OCI-LY7 (cell line): ENCODE measurements around the gene FOXP1. TPM values are rescaled to one million over a fixed set of nuclear protein-coding genes. Genes with fewer than 3 reads are reported as not detected.

Experiments used
- BruUV-seq: library from RNA; stranded (reverse); fragments of 400-500 nt; replicated peaks from 2 replicates; lab custom pipeline; 2021; lab: Mats Ljungman, UMichigan
- CTCF ChIA-PET: fragments of 300-600 bp; sonication (Branson Sonifier 250); formaldehyde crosslinking; loops from one replicate; lab custom pipeline; 2022; ENCODE audit warnings: antibody characterized with exemption; ENCODE audit not compliant: unreplicated experiment; lab: Charles Lee
- POLR2A ChIA-PET: fragments of 300-600 bp; sonication (Branson Sonifier 250); formaldehyde crosslinking; loops from one replicate; lab custom pipeline; 2022; ENCODE audit warnings: antibody characterized with exemption; lab: Charles Lee
- DNase-seq: peaks from one replicate; pipeline ENCODE4 v3.0.0-alpha.2; 2015; ENCODE audit warnings: low spot score
- H2AFZ ChIP-seq: fragments of 200-600 bp; sonication (generic), shearing (Covaris generic); 2 replicates; pipeline ENCODE4 v1.6.1; 2014; ENCODE audit warnings: mild to moderate bottlenecking, antibody characterized with exemption, low read length, moderate library complexity
- H3K27ac ChIP-seq: fragments of 200-600 bp; sonication (generic); 2 replicates; pipeline ENCODE4 v1.5.1; 2014; ENCODE audit warnings: mixed run types, low read depth, mild to moderate bottlenecking, moderate library complexity, low read length, inconsistent platforms; ENCODE audit not compliant: poor library complexity, severe bottlenecking
- H3K36me3 ChIP-seq: fragments of 200-600 bp; sonication (generic); 2 replicates; pipeline ENCODE4 v1.6.1; 2014; ENCODE audit warnings: mild to moderate bottlenecking, antibody characterized with exemption, low read length, moderate library complexity, mixed read lengths; ENCODE audit not compliant: insufficient read depth
- H3K4me1 ChIP-seq: fragments of 200-600 bp; sonication (generic); 2 replicates; pipeline ENCODE4 v1.5.1; 2014; ENCODE audit warnings: mild to moderate bottlenecking, low read length; ENCODE audit not compliant: insufficient read depth, poor library complexity, severe bottlenecking
- H3K4me2 ChIP-seq: fragments of 200-600 bp; sonication (generic); 2 replicates; pipeline ENCODE4 v1.6.1; 2014; ENCODE audit warnings: mild to moderate bottlenecking, low read length
- H3K4me3 ChIP-seq: fragments of 200-600 bp; sonication (generic); 2 replicates; pipeline ENCODE4 v1.5.1; 2014; ENCODE audit warnings: mild to moderate bottlenecking, low read depth, low read length; ENCODE audit not compliant: poor library complexity, severe bottlenecking
- H3K79me2 ChIP-seq: fragments of 200-600 bp; sonication (generic); 2 replicates; pipeline ENCODE4 v1.6.1; 2016; ENCODE audit warnings: low read depth, mild to moderate bottlenecking, low read length, moderate library complexity, mixed read lengths; ENCODE audit not compliant: insufficient read depth
- H3K9me2 ChIP-seq: fragments of 200-600 bp; sonication (generic); 2 replicates; pipeline ENCODE4 v1.6.1; 2016; ENCODE audit warnings: mild to moderate bottlenecking, low read length, mixed read lengths; ENCODE audit not compliant: insufficient read depth
- H3K9me3 ChIP-seq: fragments of 200-600 bp; sonication (generic); 2 replicates; pipeline ENCODE4 v1.6.1; 2014; ENCODE audit warnings: mild to moderate bottlenecking, mixed run types, low read length, mixed read lengths
- H4K20me1 ChIP-seq: fragments of 200-600 bp; sonication (generic); 2 replicates; pipeline ENCODE4 v1.6.1; 2014; ENCODE audit warnings: mild to moderate bottlenecking, antibody characterized with exemption, low read length, moderate library complexity, mixed read lengths; ENCODE audit not compliant: insufficient read depth
- CTCF ChIP-seq: fragments of 200-600 bp; sonication (generic); conservative IDR thresholded peaks from 2 replicates; pipeline ENCODE4 v1.5.1; 2014; ENCODE audit warnings: mild to moderate bottlenecking, antibody characterized with exemption, low read length, moderate library complexity, mixed read lengths
- EZH2phosphoT487 ChIP-seq: fragments of 200-600 bp; sonication (generic); IDR thresholded peaks from 2 replicates; pipeline ENCODE4 v1.6.1; 2018; ENCODE audit warnings: low read depth, borderline replicate concordance, mild to moderate bottlenecking, mixed run types, antibody characterized with exemption, low read length, moderate library complexity, mixed read lengths
- intact Hi-C: fragments of 100-400 bp; cut with micrococcal nuclease; formaldehyde crosslinking; loops from one replicate; pipeline ENCODE4 v1.10.0; 2022; ENCODE audit not compliant: unreplicated experiment
- total RNA-seq, 2 experiments: library from RNA; depleted of rRNA in 1 of 2; stranded (reverse); fragments of >200 nt in 1 of 2; shearing (Covaris generic) in 1 of 2; gene quantifications; 2 replicates each; pipeline ENCODE4 v1.2.3, GENCODE V29; 2014 to 2022

Gene FOXP1
- total RNA-seq, 2 experiments from 2014 or later: 87.3 to 151 TPM

GRCh38 chr3:70982284-70982683 is 601.2 kb downstream of the FOXP1 start:
- H3K36me3 ChIP-seq: peaks cover 53% of the 10 kb centered on the region
- BruUV-seq: no TSS peak
- ChIA-PET CTCF (no interaction called here), POLR2A (no interaction called here)
- no peak overlapping the region for H3K4me3 ChIP-seq
- no peak overlapping the region for H3K4me2 ChIP-seq
- intact Hi-C loops: no loop called here
- no peak for TF ChIP-seq CTCF
- H2AFZ ChIP-seq: no peak overlapping the region
- no peaks in the 10 kb centered on the region for H4K20me1 ChIP-seq
- H3K79me2 ChIP-seq: no peaks in the 10 kb centered on the region
- H3K9me3 ChIP-seq: no peaks in the 10 kb centered on the region
- DNase-seq: no peak
- H3K4me1 ChIP-seq: no peaks in the 10 kb centered on the region
- H3K9me2 ChIP-seq: no peaks in the 10 kb centered on the region
- H3K27ac ChIP-seq: no peak overlapping the region

GRCh38 chr3:70981231-70981880 is 602.2 kb downstream of the FOXP1 start:
- Histone ChIP-seq H3K36me3 (peaks cover 53% of the 10 kb centered on the region), H3K4me3 (no peak overlapping the region), H3K4me2 (no peak overlapping the region), H3K27ac (no peak overlapping the region), H3K79me2 (no peaks in the 10 kb centered on the region), H3K9me3 (no peaks in the 10 kb centered on the region), H3K4me1 (no peaks in the 10 kb centered on the region), H2AFZ (no peak overlapping the region), H3K9me2 (no peaks in the 10 kb centered on the region), H4K20me1 (no peaks in the 10 kb centered on the region)
- POLR2A ChIA-PET: interaction anchor here (0.6 kb wide), 2 partner anchors 31 to 171 kb away, joined by 4 to 5 read pairs; no protein-coding TSS in a partner anchor
- BruUV-seq: no TSS peak
- intact Hi-C loops: no loop called here
- CTCF ChIA-PET: no interaction called here
- TF ChIP-seq CTCF: no peak
- TF ChIP-seq EZH2phosphoT487: no peak
- DNase-seq: no peak

GRCh38 chr3:70980646-70981170 is 602.8 kb downstream of the FOXP1 start:
- POLR2A ChIA-PET: interaction anchor here (0.6 kb wide), 2 partner anchors 30 to 170 kb away, joined by 4 to 5 read pairs; no protein-coding TSS in a partner anchor

More at GRCh38 chr3:70980646-70981170, 602.8 kb downstream of the FOXP1 start:
- H3K4me2 ChIP-seq: no peak overlapping the region
- BruUV-seq: no TSS peak
- no peak overlapping the region for H2AFZ ChIP-seq
- no peak overlapping the region for H3K27ac ChIP-seq
- H3K9me2 ChIP-seq: no peaks in the 10 kb centered on the region
- H3K4me3 ChIP-seq: no peak overlapping the region
- peaks cover 53% of the 10 kb centered on the region for H3K36me3 ChIP-seq
- no peak for DNase-seq
- intact Hi-C loops: no loop called here
- H3K9me3 ChIP-seq: no peaks in the 10 kb centered on the region
- no peak for TF ChIP-seq EZH2phosphoT487
- no peak for TF ChIP-seq CTCF
- CTCF ChIA-PET: no interaction called here
- H3K79me2 ChIP-seq: no peaks in the 10 kb centered on the region
- no peaks in the 10 kb centered on the region for H4K20me1 ChIP-seq
- no peaks in the 10 kb centered on the region for H3K4me1 ChIP-seq
